OCI-LY7 (cell line): ENCODE data around the gene ADAMTS6. TPM values are rescaled to one million over a fixed set of nuclear protein-coding genes. Genes with fewer than 3 reads are reported as not detected.

Source experiments
- BruUV-seq: library from RNA; stranded (reverse); fragments of 400-500 nt; replicated peaks from 2 replicates; lab custom pipeline; 2021; lab: Mats Ljungman, UMichigan
- CTCF ChIA-PET: fragments of 300-600 bp; sonication (Branson Sonifier 250); formaldehyde crosslinking; loops from one replicate; lab custom pipeline; 2022; ENCODE audit warnings: antibody characterized with exemption; ENCODE audit not compliant: unreplicated experiment; lab: Charles Lee
- POLR2A ChIA-PET: fragments of 300-600 bp; sonication (Branson Sonifier 250); formaldehyde crosslinking; loops from one replicate; lab custom pipeline; 2022; ENCODE audit warnings: antibody characterized with exemption; lab: Charles Lee
- DNase-seq: peaks from one replicate; pipeline ENCODE4 v3.0.0-alpha.2; 2015; ENCODE audit warnings: low spot score
- H2AFZ ChIP-seq: fragments of 200-600 bp; sonication (generic), shearing (Covaris generic); 2 replicates; pipeline ENCODE4 v1.6.1; 2014; ENCODE audit warnings: mild to moderate bottlenecking, antibody characterized with exemption, low read length, moderate library complexity
- H3K27ac ChIP-seq: fragments of 200-600 bp; sonication (generic); 2 replicates; pipeline ENCODE4 v1.5.1; 2014; ENCODE audit warnings: mixed run types, low read depth, mild to moderate bottlenecking, moderate library complexity, low read length, inconsistent platforms; ENCODE audit not compliant: poor library complexity, severe bottlenecking
- H3K36me3 ChIP-seq: fragments of 200-600 bp; sonication (generic); 2 replicates; pipeline ENCODE4 v1.6.1; 2014; ENCODE audit warnings: mild to moderate bottlenecking, antibody characterized with exemption, low read length, moderate library complexity, mixed read lengths; ENCODE audit not compliant: insufficient read depth
- H3K4me1 ChIP-seq: fragments of 200-600 bp; sonication (generic); 2 replicates; pipeline ENCODE4 v1.5.1; 2014; ENCODE audit warnings: mild to moderate bottlenecking, low read length; ENCODE audit not compliant: insufficient read depth, poor library complexity, severe bottlenecking
- H3K4me2 ChIP-seq: fragments of 200-600 bp; sonication (generic); 2 replicates; pipeline ENCODE4 v1.6.1; 2014; ENCODE audit warnings: mild to moderate bottlenecking, low read length
- H3K4me3 ChIP-seq: fragments of 200-600 bp; sonication (generic); 2 replicates; pipeline ENCODE4 v1.5.1; 2014; ENCODE audit warnings: mild to moderate bottlenecking, low read depth, low read length; ENCODE audit not compliant: poor library complexity, severe bottlenecking
- H3K79me2 ChIP-seq: fragments of 200-600 bp; sonication (generic); 2 replicates; pipeline ENCODE4 v1.6.1; 2016; ENCODE audit warnings: low read depth, mild to moderate bottlenecking, low read length, moderate library complexity, mixed read lengths; ENCODE audit not compliant: insufficient read depth
- H3K9me2 ChIP-seq: fragments of 200-600 bp; sonication (generic); 2 replicates; pipeline ENCODE4 v1.6.1; 2016; ENCODE audit warnings: mild to moderate bottlenecking, low read length, mixed read lengths; ENCODE audit not compliant: insufficient read depth
- H3K9me3 ChIP-seq: fragments of 200-600 bp; sonication (generic); 2 replicates; pipeline ENCODE4 v1.6.1; 2014; ENCODE audit warnings: mild to moderate bottlenecking, mixed run types, low read length, mixed read lengths
- H4K20me1 ChIP-seq: fragments of 200-600 bp; sonication (generic); 2 replicates; pipeline ENCODE4 v1.6.1; 2014; ENCODE audit warnings: mild to moderate bottlenecking, antibody characterized with exemption, low read length, moderate library complexity, mixed read lengths; ENCODE audit not compliant: insufficient read depth
- CTCF ChIP-seq: fragments of 200-600 bp; sonication (generic); conservative IDR thresholded peaks from 2 replicates; pipeline ENCODE4 v1.5.1; 2014; ENCODE audit warnings: mild to moderate bottlenecking, antibody characterized with exemption, low read length, moderate library complexity, mixed read lengths
- EZH2phosphoT487 ChIP-seq: fragments of 200-600 bp; sonication (generic); IDR thresholded peaks from 2 replicates; pipeline ENCODE4 v1.6.1; 2018; ENCODE audit warnings: low read depth, borderline replicate concordance, mild to moderate bottlenecking, mixed run types, antibody characterized with exemption, low read length, moderate library complexity, mixed read lengths
- intact Hi-C: fragments of 100-400 bp; cut with micrococcal nuclease; formaldehyde crosslinking; loops from one replicate; pipeline ENCODE4 v1.10.0; 2022; ENCODE audit not compliant: unreplicated experiment
- total RNA-seq, 2 experiments: library from RNA; depleted of rRNA in 1 of 2; stranded (reverse); fragments of >200 nt in 1 of 2; shearing (Covaris generic) in 1 of 2; gene quantifications; 2 replicates each; pipeline ENCODE4 v1.2.3, GENCODE V29; 2014 to 2022

ADAMTS6 gene
- total RNA-seq, 2 experiments from 2014 or later: 13.9 to 18.1 TPM

- H3K9me2 ChIP-seq: no peaks in the 10 kb centered on the region
- H2AFZ ChIP-seq: no peak overlapping the region
- H3K4me2 ChIP-seq: no peak overlapping the region
- no TSS peak for BruUV-seq
- H3K27ac ChIP-seq: no peak overlapping the region
- TF ChIP-seq EZH2phosphoT487: no peak
- TF ChIP-seq CTCF: no peak
- no peak overlapping the region for H3K4me3 ChIP-seq
- H3K79me2 ChIP-seq: no peaks in the 10 kb centered on the region
- H3K9me3 ChIP-seq: no peaks in the 10 kb centered on the region
- intact Hi-C loops: no loop called here
- ChIA-PET CTCF (no interaction called here), POLR2A (interaction anchor here (0.5 to 1.3 kb wide), 3 partner anchors 104 to 363 kb away, joined by 3 to 5 read pairs (median 4); no protein-coding TSS in a partner anchor)
- H4K20me1 ChIP-seq: no peaks in the 10 kb centered on the region
- no peak for DNase-seq
- H3K36me3 ChIP-seq: no peaks in the 10 kb centered on the region
- no peaks in the 10 kb centered on the region for H3K4me1 ChIP-seq
These were observed 115.1 kb downstream of the ADAMTS6 start for GRCh38 chr5:65366655-65367054.

- BruUV-seq: no TSS peak
- H3K4me2 ChIP-seq: no peak overlapping the region
- TF ChIP-seq EZH2phosphoT487 (no peak), CTCF (no peak)
- ChIA-PET POLR2A (interaction anchor here (0.7 to 1.1 kb wide), 2 partner anchors 120 to 964 kb away, joined by 4 to 5 read pairs; no protein-coding TSS in a partner anchor), CTCF (no interaction called here)
- H3K36me3 ChIP-seq: no peaks in the 10 kb centered on the region
- no peak overlapping the region for H2AFZ ChIP-seq
- no peaks in the 10 kb centered on the region for H3K9me2 ChIP-seq
- no peaks in the 10 kb centered on the region for H3K79me2 ChIP-seq
- H3K27ac ChIP-seq: no peak overlapping the region
- DNase-seq: no peak
- H3K4me3 ChIP-seq: no peak overlapping the region
- intact Hi-C loops: no loop called here
- no peaks in the 10 kb centered on the region for H3K9me3 ChIP-seq
- no peaks in the 10 kb centered on the region for H3K4me1 ChIP-seq
- H4K20me1 ChIP-seq: no peaks in the 10 kb centered on the region
These were observed 116.8 kb downstream of the ADAMTS6 start for GRCh38 chr5:65364907-65365306.

GRCh38 chr5:65363499-65363898, 118.2 kb downstream of the ADAMTS6 start:
- H2AFZ ChIP-seq: no peak overlapping the region
- no peak overlapping the region for H3K4me2 ChIP-seq
- H3K9me2 ChIP-seq: no peaks in the 10 kb centered on the region
- no peaks in the 10 kb centered on the region for H3K79me2 ChIP-seq
- H3K9me3 ChIP-seq: no peaks in the 10 kb centered on the region
- H3K4me1 ChIP-seq: no peaks in the 10 kb centered on the region
- intact Hi-C loops: no loop called here
- DNase-seq: no peak
- POLR2A ChIA-PET: interaction anchor here (0.5 to 1.1 kb wide), 4 partner anchors 8 to 78 kb away, joined by 3 to 5 read pairs (median 3); no protein-coding TSS in a partner anchor
- TF ChIP-seq CTCF: no peak
- no peak for TF ChIP-seq EZH2phosphoT487
- H3K36me3 ChIP-seq: no peaks in the 10 kb centered on the region
- H4K20me1 ChIP-seq: no peaks in the 10 kb centered on the region
- CTCF ChIA-PET: interaction anchor here (0.5 kb wide), 1 partner anchor 13 kb away, joined by 4 read pairs; no protein-coding TSS in a partner anchor
- no peak overlapping the region for H3K27ac ChIP-seq
- no peak overlapping the region for H3K4me3 ChIP-seq
- no TSS peak for BruUV-seq
